HUES6 (cell line): ENCODE measurements around the gene POU5F1.

ENCODE experiments used
- H3K27ac ChIP-seq: 2 replicates; pipeline ENCODE4 v1.7.0; 2013; ENCODE audit warnings: low read depth, mild to moderate bottlenecking, low read length, inconsistent platforms
- H3K27me3 ChIP-seq: 2 replicates; pipeline ENCODE4 v1.6.1; 2013; ENCODE audit warnings: low read length; ENCODE audit not compliant: control insufficient read depth, insufficient read depth
- H3K36me3 ChIP-seq: 2 replicates; pipeline ENCODE4 v1.6.1; 2013; ENCODE audit warnings: low read length; ENCODE audit not compliant: control insufficient read depth, insufficient read depth
- H3K4me1 ChIP-seq: 2 replicates; pipeline ENCODE4 v1.6.1; 2013; ENCODE audit warnings: low read length; ENCODE audit not compliant: control insufficient read depth, insufficient read depth
- H3K4me3 ChIP-seq: 2 replicates; pipeline ENCODE4 v1.5.1; 2013; ENCODE audit warnings: low read depth, low read length
- H3K9ac ChIP-seq: one replicate; pipeline ENCODE4 v1.6.1; 2013; ENCODE audit warnings: mild to moderate bottlenecking, low read length
- H3K9me3 ChIP-seq: 2 replicates; pipeline ENCODE4 v1.6.1; 2013; ENCODE audit warnings: low read depth, low read length; ENCODE audit not compliant: control insufficient read depth, insufficient read depth

The POU5F1 gene

DNA sequence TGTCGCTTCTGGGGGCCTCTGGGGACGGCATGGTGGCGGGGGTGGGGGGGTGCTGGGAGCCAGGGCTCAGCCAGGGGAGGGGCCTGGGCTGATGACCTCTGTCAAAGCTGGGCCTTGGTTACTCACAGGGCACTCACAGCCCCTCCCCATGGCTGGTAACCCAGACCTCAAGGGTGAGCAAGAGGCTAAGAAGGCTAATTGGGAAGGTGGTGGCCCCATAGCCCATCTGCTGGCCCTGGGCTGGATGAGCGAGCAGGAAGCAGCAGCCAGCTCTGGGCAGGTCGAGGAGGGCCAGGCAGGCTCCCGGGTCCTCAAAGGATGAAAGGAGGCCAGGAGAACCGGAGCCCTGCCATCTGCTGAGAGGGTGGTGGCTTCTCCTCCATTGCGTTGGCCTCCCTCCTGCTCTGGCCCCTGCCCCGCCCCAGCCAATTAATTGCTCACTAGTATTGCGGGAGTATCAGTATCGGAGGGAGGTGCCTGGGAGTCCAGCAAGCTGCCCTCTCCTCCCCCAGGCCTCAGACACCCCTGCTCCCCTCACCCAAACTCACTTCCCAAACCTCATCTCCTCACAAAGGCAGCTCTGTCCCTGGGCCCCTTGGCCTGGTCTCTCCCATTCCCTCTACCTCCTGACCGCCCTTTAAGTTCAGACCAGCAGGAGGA lies 49.2 kb downstream of the POU5F1 start:
- Histone ChIP-seq H3K27me3 (no peaks in the 10 kb centered on the region), H3K36me3 (no peaks in the 10 kb centered on the region), H3K9me3 (no peaks in the 10 kb centered on the region)

GRCh38 chr6:31120151-31120915 lies 50.1 kb downstream of the POU5F1 start, which contains the start of gene CDSN:
CDSN (minus strand) TSS chr6:31120446; CDS start chr6:31120419, 27 bp downstream.
- Histone ChIP-seq H3K9me3 (no peaks in the 10 kb centered on the region), H3K9ac (no peak within 1 kb of the TSS), H3K4me3 (no peak within 1 kb of the TSS), H3K4me1 (peaks cover 11% of the 10 kb centered on the region; the same call in 1 of the 2 replicates), H3K36me3 (no peaks in the 10 kb centered on the region), H3K27me3 (no peaks in the 10 kb centered on the region), H3K27ac (no peak within 1 kb of the TSS)

More for the DNA sequence above, 49.2 kb downstream of the POU5F1 start:
- Histone ChIP-seq H3K9ac (no peak overlapping the region), H3K27ac (no peak overlapping the region), H3K4me1 (peaks cover 15% of the 10 kb centered on the region; the same call in 1 of the 2 replicates), H3K4me3 (no peak overlapping the region)

- Histone ChIP-seq H3K4me1 (peaks cover 27% of the 10 kb centered on the region), H3K27me3 (no peaks in the 10 kb centered on the region), H3K9ac (no peak overlapping the region), H3K4me3 (no peak overlapping the region), H3K27ac (no peak overlapping the region), H3K9me3 (no peaks in the 10 kb centered on the region), H3K36me3 (no peaks in the 10 kb centered on the region)
These were observed 52.3 kb downstream of the POU5F1 start for GRCh38 chr6:31118178-31118577.

GRCh38 chr6:31116661-31117385 lies 53.7 kb downstream of the POU5F1 start:
- Histone ChIP-seq H3K27ac (no peak overlapping the region), H3K27me3 (no peaks in the 10 kb centered on the region), H3K36me3 (no peaks in the 10 kb centered on the region), H3K4me1 (peaks cover 27% of the 10 kb centered on the region), H3K4me3 (no peak overlapping the region), H3K9ac (no peak overlapping the region), H3K9me3 (no peaks in the 10 kb centered on the region)

GRCh38 chr6:31115941-31116560 lies 54.4 kb downstream of the POU5F1 start:
- no peak overlapping the region for H3K9ac ChIP-seq
- H3K27me3 ChIP-seq = no peaks in the 10 kb centered on the region
- H3K27ac ChIP-seq = no peak overlapping the region

DNA sequence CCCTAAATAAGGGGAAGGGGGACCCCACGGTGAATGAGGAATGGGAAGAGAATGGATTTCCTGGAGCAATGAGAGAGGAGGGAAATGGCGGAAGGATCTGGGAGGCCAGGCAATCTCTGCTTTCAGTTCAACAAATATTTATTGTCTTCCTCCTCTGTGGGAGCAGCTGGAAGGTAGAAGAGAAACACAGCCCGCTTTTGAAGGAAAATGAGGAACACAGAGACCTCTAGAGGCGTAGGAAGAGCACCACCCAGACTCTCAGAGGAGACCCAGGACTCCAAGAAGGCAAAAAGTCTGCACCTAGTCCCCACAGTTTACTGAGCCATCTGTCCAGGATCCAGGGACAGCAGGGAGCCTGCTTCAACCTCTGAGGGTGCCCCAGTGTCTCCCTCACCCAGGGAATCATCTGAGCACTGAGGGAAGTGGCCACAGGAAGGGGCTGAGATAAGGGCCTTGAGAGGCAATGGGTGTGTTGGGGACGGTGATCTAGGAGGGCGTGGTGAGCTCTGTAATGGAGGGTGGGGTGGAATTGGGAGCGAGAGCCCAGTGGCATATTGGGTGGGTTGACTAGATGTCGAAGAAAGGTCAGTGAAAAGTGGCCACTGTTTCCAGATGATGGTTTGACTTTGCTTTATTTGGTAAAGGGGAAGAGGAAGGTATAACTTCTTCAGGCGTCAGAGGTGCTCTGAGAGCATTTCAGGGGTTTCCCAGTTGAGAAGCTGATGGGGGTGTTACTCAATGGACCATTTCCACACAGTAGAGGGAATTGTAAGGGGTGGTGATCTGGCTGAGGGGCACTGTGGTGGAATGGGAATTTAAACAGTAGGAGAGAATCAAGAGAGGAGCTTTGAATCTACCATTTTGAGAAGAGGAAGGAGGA lies 55.3 kb downstream of the POU5F1 start:
- peaks cover 5% of the 10 kb centered on the region for H3K27me3 ChIP-seq
- peaks cover 37% of the 10 kb centered on the region for H3K4me1 ChIP-seq
- no peaks in the 10 kb centered on the region for H3K9me3 ChIP-seq
- H3K9ac ChIP-seq = peak overlapping the region; percentile 29
- H3K36me3 ChIP-seq = no peaks in the 10 kb centered on the region
- H3K27ac ChIP-seq = no peak overlapping the region
- no peak overlapping the region; the same call in 1 of the 2 replicates for H3K4me3 ChIP-seq

More at GRCh38 chr6:31115941-31116560, 54.4 kb downstream of the POU5F1 start:
- Histone ChIP-seq H3K4me3 (no peak overlapping the region), H3K4me1 (peaks cover 29% of the 10 kb centered on the region), H3K9me3 (no peaks in the 10 kb centered on the region), H3K36me3 (no peaks in the 10 kb centered on the region)

- no peaks in the 10 kb centered on the region for H3K9me3 ChIP-seq
- H3K9ac ChIP-seq = peak within 1 kb of the TSS; percentile 32
- H3K27me3 ChIP-seq = peaks cover 11% of the 10 kb centered on the region
- H3K4me3 ChIP-seq = peak within 1 kb of the TSS; percentile 42; the same call in 1 of the 2 replicates
- peaks cover 43% of the 10 kb centered on the region for H3K4me1 ChIP-seq
- H3K36me3 ChIP-seq = no peaks in the 10 kb centered on the region
- H3K27ac ChIP-seq = no peak within 1 kb of the TSS; the same call in 1 of the 2 replicates
These were observed 56.0 kb downstream of the POU5F1 start, which contains the start of gene PSORS1C1 for GRCh38 chr6:31114541-31114878. PSORS1C1 (plus strand) TSS chr6:31114800; CDS start chr6:31129633, 14,833 bp downstream.
